Parathyroid adenoma (tissue), 2 donors: ENCODE measurements around the gene CDA.

ENCODE experiments used
- H2AFZ ChIP-seq: fragments of 300-600 bp; sonication (generic); one replicate; pipeline ENCODE4 v1.7.0; 2017; ENCODE audit warnings: antibody characterized with exemption, mild to moderate bottlenecking
- H3K27ac ChIP-seq: fragments of 300-600 bp; sonication (generic); one replicate; pipeline ENCODE4 v1.7.0; 2017
- H3K27me3 ChIP-seq: fragments of 300-600 bp; sonication (generic); one replicate; pipeline ENCODE4 v1.7.0; 2017; ENCODE audit warnings: low read length; ENCODE audit not compliant: control insufficient read depth, insufficient read depth
- H3K36me3 ChIP-seq: fragments of 300-600 bp; sonication (generic); one replicate; pipeline ENCODE4 v1.7.0; 2017; ENCODE audit warnings: low read length; ENCODE audit not compliant: control insufficient read depth, insufficient read depth
- H3K4me1 ChIP-seq: fragments of 300-600 bp; sonication (generic); one replicate; pipeline ENCODE4 v1.7.0; 2017; ENCODE audit warnings: control low read depth
- H3K4me2 ChIP-seq: fragments of 300-600 bp; sonication (generic); one replicate; pipeline ENCODE4 v1.7.0; 2017; ENCODE audit warnings: low read length
- H3K4me3 ChIP-seq: fragments of 300-600 bp; sonication (generic); one replicate; pipeline ENCODE4 v1.7.0; 2017; ENCODE audit warnings: low read depth, low read length
- H3K79me2 ChIP-seq: fragments of 300-600 bp; sonication (generic); one replicate; pipeline ENCODE4 v1.7.0; 2017; ENCODE audit warnings: control low read depth
- H3K9ac ChIP-seq: fragments of 300-600 bp; sonication (generic); one replicate; pipeline ENCODE4 v1.7.0; 2017; ENCODE audit warnings: mild to moderate bottlenecking
- H3K9me3 ChIP-seq: fragments of 300-600 bp; sonication (generic); one replicate; pipeline ENCODE4 v1.7.0; 2017; ENCODE audit warnings: low read length; ENCODE audit not compliant: control insufficient read depth
- CTCF ChIP-seq: fragments of 300-600 bp; sonication (generic); IDR thresholded peaks from one replicate; pipeline ENCODE4 v1.7.0; 2017; ENCODE audit warnings: antibody characterized with exemption, mild to moderate bottlenecking
- donor health status: primary hyperparathyroidism.

Gene CDA

GRCh38 chr1:20658166-20658915, 69.4 kb downstream of the CDA start:
- H3K4me1 ChIP-seq: no peaks in the 10 kb centered on the region
- peaks cover 19% of the 10 kb centered on the region for H3K79me2 ChIP-seq
- H3K9me3 ChIP-seq: no peaks in the 10 kb centered on the region
- H3K4me3 ChIP-seq: no peak overlapping the region
- H3K27ac ChIP-seq: no peak overlapping the region
- H3K9ac ChIP-seq: no peak overlapping the region
- no peaks in the 10 kb centered on the region for H3K27me3 ChIP-seq
- TF ChIP-seq CTCF: no peak
- no peaks in the 10 kb centered on the region for H3K36me3 ChIP-seq
- no peak overlapping the region for H2AFZ ChIP-seq
- no peak overlapping the region for H3K4me2 ChIP-seq

GRCh38 chr1:20660363-20660762, 71.5 kb downstream of the CDA start:
- Histone ChIP-seq H3K4me3 (peak overlapping the region; percentile 98), H3K27me3 (no peaks in the 10 kb centered on the region), H3K9me3 (no peaks in the 10 kb centered on the region), H3K4me1 (no peaks in the 10 kb centered on the region), H3K36me3 (no peaks in the 10 kb centered on the region), H3K79me2 (peaks cover 19% of the 10 kb centered on the region), H3K9ac (peak overlapping the region; percentile 46), H3K4me2 (peak overlapping the region; percentile 85), H3K27ac (no peak overlapping the region), H2AFZ (no peak overlapping the region)
- TF ChIP-seq CTCF: no peak

GRCh38 chr1:20660847-20661206, 71.9 kb downstream of the CDA start:
- Histone ChIP-seq H2AFZ (peak overlapping the region; percentile 95), H3K27ac (peak overlapping the region; percentile 29), H3K36me3 (no peaks in the 10 kb centered on the region), H3K27me3 (no peaks in the 10 kb centered on the region), H3K4me2 (peak overlapping the region; percentile 85), H3K79me2 (peaks cover 19% of the 10 kb centered on the region), H3K4me3 (peak overlapping the region; percentile 98), H3K9ac (peak overlapping the region; percentile 46), H3K9me3 (no peaks in the 10 kb centered on the region), H3K4me1 (no peaks in the 10 kb centered on the region)
- TF ChIP-seq CTCF: no peak

GRCh38 chr1:20661207-20662109, 72.6 kb downstream of the CDA start, which contains the start of gene DDOST:
Gene DDOST, minus strand, starts transcription at chr1:20661369. Its CDS starts 19 bp downstream, at chr1:20661350.
- H3K27ac ChIP-seq: peak within 1 kb of the TSS; percentile 81
- H3K36me3 ChIP-seq: no peaks in the 10 kb centered on the region
- TF ChIP-seq CTCF: peak; percentile 42
- peak within 1 kb of the TSS; percentile 46 for H3K9ac ChIP-seq
- H3K4me1 ChIP-seq: no peaks in the 10 kb centered on the region
- peak within 1 kb of the TSS; percentile 85 for H3K4me2 ChIP-seq
- H3K9me3 ChIP-seq: no peaks in the 10 kb centered on the region
- peak within 1 kb of the TSS; percentile 98 for H3K4me3 ChIP-seq
- H3K79me2 ChIP-seq: peaks cover 19% of the 10 kb centered on the region
- no peaks in the 10 kb centered on the region for H3K27me3 ChIP-seq
- H2AFZ ChIP-seq: peak within 1 kb of the TSS; percentile 95
